H9 (cell line): ENCODE measurements around the gene SPPL3. TPM values are rescaled to one million over a fixed set of nuclear protein-coding genes. Genes with fewer than 3 reads are reported as not detected.

Experiments used
- DNase-seq: peaks from one replicate; pipeline ENCODE4 v3.0.0-alpha.2; 2017
- H2AFZ ChIP-seq: one replicate; pipeline ENCODE4 v1.6.1; 2013; ENCODE audit warnings: mild to moderate bottlenecking, low read length, control low read depth, moderate library complexity
- H2AK5ac ChIP-seq: 2 replicates; pipeline ENCODE4 v1.6.1; 2013; ENCODE audit warnings: low read length, control low read depth, mixed read lengths; ENCODE audit not compliant: insufficient read length
- H2BK120ac ChIP-seq: one replicate; pipeline ENCODE4 v1.6.1; 2013; ENCODE audit warnings: low read depth, mild to moderate bottlenecking, low read length, control low read depth, inconsistent platforms; ENCODE audit not compliant: poor library complexity, severe bottlenecking
- H2BK12ac ChIP-seq: 2 replicates; pipeline ENCODE4 v1.6.1; 2013; ENCODE audit warnings: low read length, control low read depth, mixed read lengths, low read depth; ENCODE audit not compliant: insufficient read length
- H2BK15ac ChIP-seq: 2 replicates; pipeline ENCODE4 v1.6.1; 2013; ENCODE audit warnings: low read depth, low read length, control low read depth
- H2BK20ac ChIP-seq: one replicate; pipeline ENCODE4 v1.6.1; 2013; ENCODE audit warnings: low read depth, mild to moderate bottlenecking, low read length, control low read depth, inconsistent platforms; ENCODE audit not compliant: poor library complexity, severe bottlenecking
- H2BK5ac ChIP-seq: 2 replicates; pipeline ENCODE4 v1.6.1; 2013; ENCODE audit warnings: low read length, control low read depth, mixed read lengths; ENCODE audit not compliant: insufficient read length
- H3K14ac ChIP-seq: 2 replicates; pipeline ENCODE4 v1.6.1; 2013; ENCODE audit warnings: low read length, control low read depth; ENCODE audit not compliant: insufficient read depth
- H3K18ac ChIP-seq: 2 replicates; pipeline ENCODE4 v1.6.1; 2013; ENCODE audit warnings: low read depth, mild to moderate bottlenecking, mixed read lengths, low read length, control low read depth; ENCODE audit not compliant: insufficient read length
- H3K23ac ChIP-seq: 2 replicates; pipeline ENCODE4 v1.6.1; 2013; ENCODE audit warnings: low read length, control low read depth, mixed read lengths, low read depth; ENCODE audit not compliant: insufficient read length
- H3K23me2 ChIP-seq: 2 replicates; pipeline ENCODE4 v1.6.1; 2013; ENCODE audit warnings: low read depth, mild to moderate bottlenecking, mixed read lengths, low read length, control low read depth; ENCODE audit not compliant: insufficient read length, poor library complexity, severe bottlenecking
- H3K27ac ChIP-seq: 2 replicates; pipeline ENCODE4 v1.5.1; 2013; ENCODE audit warnings: low read length, control low read depth, mixed read lengths, low read depth; ENCODE audit not compliant: insufficient read length
- H3K27me3 ChIP-seq: 2 replicates; pipeline ENCODE4 v1.6.1; 2013; ENCODE audit warnings: low read length, control low read depth, inconsistent platforms; ENCODE audit not compliant: insufficient read depth
- H3K4ac ChIP-seq: 2 replicates; pipeline ENCODE4 v1.6.1; 2013; ENCODE audit warnings: low read depth, mild to moderate bottlenecking, control low read depth, inconsistent platforms, low read length, moderate library complexity
- H3K4me1 ChIP-seq: 2 replicates; pipeline ENCODE4 v1.6.1; 2013; ENCODE audit warnings: low read length, control low read depth, inconsistent platforms; ENCODE audit not compliant: insufficient read depth
- H3K4me2 ChIP-seq: 2 replicates; pipeline ENCODE4 v1.6.1; 2013; ENCODE audit warnings: low read length, control low read depth, mixed read lengths; ENCODE audit not compliant: insufficient read length, insufficient read depth
- H3K56ac ChIP-seq: 2 replicates; pipeline ENCODE4 v1.6.1; 2013; ENCODE audit warnings: low read depth, mild to moderate bottlenecking, mixed read lengths, low read length, control low read depth; ENCODE audit not compliant: insufficient read length
- H3K79me1 ChIP-seq: 2 replicates; pipeline ENCODE4 v1.6.1; 2013; ENCODE audit warnings: low read depth, mild to moderate bottlenecking, moderate library complexity, low read length, control low read depth, inconsistent platforms; ENCODE audit not compliant: insufficient read depth, poor library complexity, severe bottlenecking
- H3K79me2 ChIP-seq: 2 replicates; pipeline ENCODE4 v1.6.1; 2013; ENCODE audit warnings: low read length, control low read depth, inconsistent platforms; ENCODE audit not compliant: insufficient read depth
- H3K9ac ChIP-seq: 2 replicates; pipeline ENCODE4 v1.6.1; 2013; ENCODE audit warnings: low read length, control low read depth, mixed read lengths; ENCODE audit not compliant: insufficient read length; ENCODE audit errors: extremely low read depth
- H3K9me3 ChIP-seq: one replicate; pipeline ENCODE4 v1.6.1; 2013; ENCODE audit warnings: low read depth, low read length, inconsistent platforms; ENCODE audit not compliant: control insufficient read depth
- H3T11ph ChIP-seq: one replicate; pipeline ENCODE4 v1.6.1; 2013; ENCODE audit warnings: mild to moderate bottlenecking, low read length, control low read depth, inconsistent platforms
- H4K20me1 ChIP-seq: one replicate; pipeline ENCODE4 v1.6.1; 2013; ENCODE audit not compliant: control insufficient read depth, insufficient read length, insufficient read depth
- H4K5ac ChIP-seq: 2 replicates; pipeline ENCODE4 v1.6.1; 2013; ENCODE audit warnings: low read depth, mild to moderate bottlenecking, mixed read lengths, low read length, control low read depth; ENCODE audit not compliant: insufficient read length
- H4K8ac ChIP-seq: replicated peaks from 2 replicates; pipeline ENCODE4 v1.6.1; 2013; ENCODE audit warnings: low read length, control low read depth, mixed read lengths, low read depth; ENCODE audit not compliant: insufficient read length
- H4K91ac ChIP-seq: 2 replicates; pipeline ENCODE4 v1.6.1; 2013; ENCODE audit warnings: low read depth, mild to moderate bottlenecking, moderate library complexity, mixed read lengths, low read length, control low read depth; ENCODE audit not compliant: insufficient read length
- H3K27ac Mint-ChIP-seq, 3 experiments: 2 replicates in 2 of 3; 3 replicates in 1 of 3; pipeline ENCODE4 v1.8.0; 2020 to 2021; ENCODE audit warnings: mixed read lengths in 3 of 3, mild to moderate bottlenecking in 1 of 3, moderate library complexity in 1 of 3
- H3K27me3 Mint-ChIP-seq: 2 replicates; pipeline ENCODE4 v1.8.0; 2021; ENCODE audit warnings: low read depth, mild to moderate bottlenecking, moderate library complexity, mixed read lengths
- H3K36me3 Mint-ChIP-seq, 3 experiments: 2 replicates in 2 of 3; 3 replicates in 1 of 3; pipeline ENCODE4 v1.8.0; 2020 to 2021; ENCODE audit warnings: low read depth in 3 of 3, mixed read lengths in 3 of 3; ENCODE audit not compliant: insufficient read depth in 1 of 3
- H3K4me1 Mint-ChIP-seq, 2 experiments: 2 replicates each; pipeline ENCODE4 v1.8.0; 2020; ENCODE audit warnings: mixed read lengths in 2 of 2
- H3K4me3 Mint-ChIP-seq, 2 experiments: 2 replicates in 1 of 2; 3 replicates in 1 of 2; pipeline ENCODE4 v1.8.0; 2020 to 2021; ENCODE audit warnings: mild to moderate bottlenecking in 2 of 2, mixed read lengths in 2 of 2, moderate library complexity in 1 of 2
- H3K9me3 Mint-ChIP-seq, 2 experiments: 2 replicates in 1 of 2; 3 replicates in 1 of 2; pipeline ENCODE4 v1.8.0; 2020; ENCODE audit warnings: mild to moderate bottlenecking in 2 of 2, mixed read lengths in 2 of 2, moderate library complexity in 1 of 2
- CTCF ChIP-seq: fragments of 200-600 bp; sonication (generic); conservative IDR thresholded peaks from 3 replicates; pipeline ENCODE4 v1.8.0; 2021; ENCODE audit warnings: antibody characterized with exemption, mild to moderate bottlenecking
- total RNA-seq: library from RNA; stranded (reverse); gene quantifications from 2 replicates; pipeline ENCODE4 v1.2.1, GENCODE V29; 2021

The SPPL3 gene
- total RNA-seq, 1 experiment from 2014 or later = 46.3 TPM

DNA sequence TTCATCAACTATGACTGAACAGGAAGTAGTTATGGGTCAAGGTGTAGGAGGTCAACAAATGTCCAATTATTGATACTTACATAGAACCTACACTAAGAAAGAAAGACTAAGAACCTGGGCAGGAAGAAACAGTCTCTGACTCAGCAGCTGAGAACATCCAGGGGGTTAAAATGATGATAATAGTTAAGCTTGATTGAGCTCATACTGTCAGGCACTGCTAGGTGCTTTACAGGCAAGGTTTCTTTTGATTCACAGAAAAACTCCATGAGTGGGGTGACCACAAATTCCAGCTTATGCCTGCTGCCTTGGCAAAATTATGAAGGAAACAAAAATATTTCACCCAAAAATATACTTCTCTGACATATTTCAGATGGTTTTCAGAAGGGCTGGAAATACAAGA is 103.5 kb downstream of the SPPL3 start:
- H3K27me3 ChIP-seq = no peaks in the 10 kb centered on the region
- H3K9me3 ChIP-seq = no peaks in the 10 kb centered on the region
- H4K20me1 ChIP-seq = no peaks in the 10 kb centered on the region
- Mint-ChIP-seq H3K27me3 (no peaks in the 10 kb centered on the region), H3K4me1 (peaks cover 23 to 26% of the 10 kb centered on the region in 2 experiments), H3K4me3 (no peak overlapping the region), H3K9me3 (peaks cover 15% of the 10 kb centered on the region in 2 experiments), H3K36me3 (peaks cover 8 to 15% (median 8%) of the 10 kb centered on the region in 3 experiments), H3K27ac (no peak overlapping the region)
- H2BK12ac ChIP-seq = no peak overlapping the region
- no peak overlapping the region for H3K18ac ChIP-seq
- no peak overlapping the region for H2AFZ ChIP-seq
- no peak overlapping the region for H3K23ac ChIP-seq
- no peak overlapping the region for H3K9ac ChIP-seq
- H3K79me2 ChIP-seq = no peaks in the 10 kb centered on the region
- H3K79me1 ChIP-seq = no peaks in the 10 kb centered on the region
- H4K91ac ChIP-seq = no peak overlapping the region
- H3K56ac ChIP-seq = no peak overlapping the region
- H4K5ac ChIP-seq = no peak overlapping the region
- no peak overlapping the region for H3T11ph ChIP-seq
- no peak for DNase-seq
- H3K23me2 ChIP-seq = no peaks in the 10 kb centered on the region
- no peak overlapping the region for H3K4ac ChIP-seq
- H4K8ac ChIP-seq = no peak overlapping the region
- H2AK5ac ChIP-seq = no peak overlapping the region
- no peak overlapping the region for H3K14ac ChIP-seq
- no peak overlapping the region for H2BK20ac ChIP-seq
- H2BK5ac ChIP-seq = no peak overlapping the region
- no peak for TF ChIP-seq CTCF
- H3K4me2 ChIP-seq = no peak overlapping the region
- no peak overlapping the region for H2BK15ac ChIP-seq
- H3K4me1 ChIP-seq = peaks cover 5% of the 10 kb centered on the region; the same call in 1 of the 2 replicates
- H2BK120ac ChIP-seq = no peak overlapping the region
- no peak overlapping the region for H3K27ac ChIP-seq
